OCI-LY7 (cell line): ENCODE data around the gene ATP6V0E1.
A peak's percentile ranks its signal among the peaks of the same experiment; 100 is the strongest.

Experiments used
- CTCF ChIP-seq: fragments of 200-600 bp; sonication (generic); conservative IDR thresholded peaks from 2 replicates; pipeline ENCODE4 v1.5.1; 2014; ENCODE audit warnings: mild to moderate bottlenecking, antibody characterized with exemption, low read length, moderate library complexity, mixed read lengths
- EZH2phosphoT487 ChIP-seq: fragments of 200-600 bp; sonication (generic); IDR thresholded peaks from 2 replicates; pipeline ENCODE4 v1.6.1; 2018; ENCODE audit warnings: low read depth, borderline replicate concordance, mild to moderate bottlenecking, mixed run types, antibody characterized with exemption, low read length, moderate library complexity, mixed read lengths

DNA sequence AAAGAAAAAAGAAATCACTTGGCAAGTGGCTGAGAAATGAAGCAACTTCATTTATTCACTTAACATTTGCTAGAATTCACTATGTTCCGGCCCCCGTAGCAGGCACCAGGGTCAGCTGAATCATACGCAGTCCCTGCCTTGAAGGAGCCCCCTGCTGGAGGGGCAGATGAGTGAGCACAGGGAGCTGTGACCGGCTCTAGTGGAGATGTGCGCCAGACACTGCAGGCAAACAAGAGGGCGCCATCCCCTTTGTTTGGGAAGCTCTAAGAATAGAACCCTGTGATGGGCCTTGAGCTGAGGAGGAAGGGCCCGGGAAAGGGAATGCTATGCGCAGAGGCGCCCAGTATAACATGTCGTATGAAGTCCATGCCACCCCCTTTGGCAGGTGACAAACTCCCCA lies 44.5 kb upstream of the ATP6V0E1 start:
- TF ChIP-seq CTCF (peak; percentile 63), EZH2phosphoT487 (no peak)
